Neural crest cell (in vitro differentiated cells): Measurements from ENCODE around the gene PAX5. TPM values are rescaled to one million over a fixed set of nuclear protein-coding genes. Genes with fewer than 3 reads are reported as not detected.

Experiments used
- DNase-seq: peaks from one replicate; pipeline ENCODE4 v3.0.0; 2021; ENCODE audit warnings: low read depth, mixed read lengths, low spot score
- H3K27ac Mint-ChIP-seq: one replicate; pipeline ENCODE4 v1.8.0; 2021; ENCODE audit warnings: mild to moderate bottlenecking, mixed read lengths; ENCODE audit not compliant: unreplicated experiment
- H3K27me3 Mint-ChIP-seq: 2 replicates; pipeline ENCODE4 v1.8.0; 2021; ENCODE audit warnings: low read depth, mild to moderate bottlenecking, mixed read lengths
- H3K36me3 Mint-ChIP-seq: 2 replicates; pipeline ENCODE4 v1.8.0; 2021; ENCODE audit warnings: low read depth, mild to moderate bottlenecking, mixed read lengths
- H3K4me1 Mint-ChIP-seq: 2 replicates; pipeline ENCODE4 v1.8.0; 2021; ENCODE audit warnings: mixed read lengths
- H3K4me3 Mint-ChIP-seq: one replicate; pipeline ENCODE4 v1.8.0; 2021; ENCODE audit warnings: mild to moderate bottlenecking, mixed read lengths
- H3K9me3 Mint-ChIP-seq: 2 replicates; pipeline ENCODE4 v1.8.0; 2021; ENCODE audit warnings: mixed read lengths
- CTCF ChIP-seq: fragments of 200-600 bp; sonication (generic); conservative IDR thresholded peaks from 2 replicates; pipeline ENCODE4 v1.5.0; 2021; ENCODE audit warnings: antibody characterized with exemption, mild to moderate bottlenecking
- total RNA-seq: library from RNA; stranded (reverse); gene quantifications from 2 replicates; pipeline ENCODE4 v1.2.1, GENCODE V29; 2021

Gene PAX5
- total RNA-seq, 1 donor from 2014 or later, result 19.5 TPM

- Mint-ChIP-seq H3K27ac (no peak overlapping the region), H3K27me3 (no peaks in the 10 kb centered on the region), H3K36me3 (no peaks in the 10 kb centered on the region), H3K4me3 (no peak overlapping the region), H3K4me1 (peaks cover 18% of the 10 kb centered on the region), H3K9me3 (no peaks in the 10 kb centered on the region)
- TF ChIP-seq CTCF, result no peak
- DNase-seq, result no peak
These were observed 197.6 kb downstream of the PAX5 start for GRCh38 chr9:36836486-36836885.

- Mint-ChIP-seq H3K27ac (no peak overlapping the region), H3K36me3 (no peaks in the 10 kb centered on the region), H3K4me1 (peaks cover 9% of the 10 kb centered on the region), H3K9me3 (no peaks in the 10 kb centered on the region), H3K27me3 (no peaks in the 10 kb centered on the region), H3K4me3 (no peak overlapping the region)
- no peak for DNase-seq
- TF ChIP-seq CTCF, result no peak
These were observed 198.6 kb downstream of the PAX5 start for GRCh38 chr9:36835271-36835996.

- no peak for TF ChIP-seq CTCF
- H3K4me1 Mint-ChIP-seq, result peaks cover 9% of the 10 kb centered on the region
- no peaks in the 10 kb centered on the region for H3K27me3 Mint-ChIP-seq
- H3K36me3 Mint-ChIP-seq, result no peaks in the 10 kb centered on the region
- DNase-seq, result no peak
- no peaks in the 10 kb centered on the region for H3K9me3 Mint-ChIP-seq
- no peak overlapping the region for H3K4me3 Mint-ChIP-seq
- H3K27ac Mint-ChIP-seq, result no peak overlapping the region
These were observed 199.3 kb downstream of the PAX5 start for GRCh38 chr9:36834736-36835135.

GRCh38 chr9:36833954-36834353 is 200.1 kb downstream of the PAX5 start:
- H3K4me3 Mint-ChIP-seq, result no peak overlapping the region
- H3K9me3 Mint-ChIP-seq, result no peaks in the 10 kb centered on the region
- H3K27me3 Mint-ChIP-seq, result no peaks in the 10 kb centered on the region
- H3K36me3 Mint-ChIP-seq, result no peaks in the 10 kb centered on the region
- peaks cover 12% of the 10 kb centered on the region for H3K4me1 Mint-ChIP-seq
- DNase-seq, result no peak
- no peak for TF ChIP-seq CTCF
- H3K27ac Mint-ChIP-seq, result no peak overlapping the region

- Mint-ChIP-seq H3K4me3 (no peak overlapping the region), H3K9me3 (no peaks in the 10 kb centered on the region), H3K36me3 (no peaks in the 10 kb centered on the region), H3K27ac (no peak overlapping the region), H3K27me3 (no peaks in the 10 kb centered on the region), H3K4me1 (peaks cover 24% of the 10 kb centered on the region)
- no peak for DNase-seq
- no peak for TF ChIP-seq CTCF
These were observed 201.8 kb downstream of the PAX5 start for GRCh38 chr9:36832164-36832795.
